Left lung (tissue), 10 donors: ENCODE data around the gene DAB1. TPM values are rescaled to one million over a fixed set of nuclear protein-coding genes. Genes with fewer than 3 reads are reported as not detected.

Experiments used
- ATAC-seq: fragments of 200-7000 bp; cut with Tn5 transposase; one replicate; pipeline ENCODE4 v1.9.1; 2020; ENCODE audit warnings: moderate library complexity
- DNase-seq, 4 donors: peaks; one replicate each; pipeline ENCODE4 v3.0.0-alpha.2; 2013 to 2020
- H3K27ac ChIP-seq, 2 donors: fragments of 200-600 bp; sonication (generic) in 1 of 2; one replicate each; pipeline versions ENCODE4 v1.5.0 to v1.8.0; 2020 to 2021
- H3K27me3 ChIP-seq, 2 donors: fragments of 200-600 bp; sonication (generic) in 1 of 2; one replicate each; pipeline versions ENCODE4 v1.5.0 to v1.8.0; 2020 to 2021
- H3K36me3 ChIP-seq, 2 donors: fragments of 200-600 bp; sonication (generic) in 1 of 2; one replicate each; pipeline versions ENCODE4 v1.5.0 to v1.8.0; 2020 to 2021
- H3K4me1 ChIP-seq, 2 donors: fragments of 200-600 bp; one replicate each; pipeline ENCODE4 v1.8.0; 2021
- H3K4me3 ChIP-seq, 2 donors: fragments of 200-600 bp; sonication (generic) in 1 of 2; one replicate each; pipeline versions ENCODE4 v1.5.0 to v1.8.0; 2020 to 2021; ENCODE audit warnings: mild to moderate bottlenecking in 1 of 2
- H3K9me3 ChIP-seq, 2 donors: fragments of 200-600 bp; sonication (generic) in 1 of 2; one replicate each; pipeline versions ENCODE4 v1.5.0 to v1.8.0; 2020 to 2021
- intact Hi-C, 2 donors: fragments of 100-400 bp; cut with DNase I; formaldehyde crosslinking; loops; one replicate each; pipeline versions ENCODE4 v1.11.2 to v1.14.2; 2022
- polyA plus RNA-seq, 6 donors: library from polyadenylated mRNA; unstranded; fragments of 120-200 nt; gene quantifications; one replicate each; pipeline ENCODE4 v1.2.1, GENCODE V29; 2013; ENCODE audit not compliant: insufficient read length in 6 of 6
- total RNA-seq, 2 donors: library from RNA; stranded (reverse); fragmentation: NEBNext Ultra II Directional; extraction: Animal tissue kit (Norgen Biotek cat#: 25700); gene quantifications; one replicate each; pipeline ENCODE4 v1.2.1, GENCODE V29; 2021
- TF ChIP-seq, protein P1 (sequence below), 2 donors: fragments of 200-600 bp; sonication (generic) in 1 of 2; IDR thresholded peaks; one replicate each; pipeline versions ENCODE4 v1.5.0 to v1.8.0; 2021; ENCODE audit warnings: antibody characterized with exemption in 2 of 2
- donor health status: DM: no; HTN: yes; CAD: no.
- donor health status: DM: no; HTN: no; CAD: no.

DAB1 gene
- total and polyA plus RNA-seq, 8 donors, result 0.17 to 1.7 (median 1.1) TPM

DNA sequence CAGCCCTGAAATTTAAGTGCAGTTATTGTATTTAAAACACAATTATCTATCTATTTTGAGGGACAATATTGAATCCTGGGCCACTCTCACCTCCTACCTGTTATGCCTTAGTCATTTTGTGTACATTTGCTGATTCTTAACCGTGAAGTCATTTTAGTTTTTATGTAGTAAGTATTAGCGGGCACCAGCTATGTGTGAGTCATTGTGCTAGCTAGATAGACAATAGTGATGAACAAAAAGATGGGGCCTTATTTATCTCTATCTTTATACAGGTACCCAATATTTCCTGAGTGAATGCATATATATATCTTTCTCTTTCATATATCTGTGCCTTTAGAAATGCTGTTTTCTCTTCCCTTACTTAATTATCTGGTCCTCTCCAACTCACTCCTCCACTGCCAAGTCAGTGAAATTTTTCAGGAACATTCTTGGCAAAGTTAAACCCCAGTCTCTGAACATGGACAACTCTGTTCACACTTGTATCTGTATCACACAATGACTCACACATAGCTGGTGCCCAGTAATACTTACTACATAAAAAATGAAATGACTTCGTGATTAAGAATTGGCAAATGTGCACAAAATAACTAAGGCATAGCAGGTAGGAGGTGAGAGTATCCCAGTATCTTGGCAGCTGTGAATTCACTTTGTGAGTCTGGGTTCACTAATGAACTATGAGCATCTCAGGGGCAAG, 292.0 kb downstream of the DAB1 start:
- Histone ChIP-seq H3K27ac (no peak overlapping the region), H3K4me1 (no peaks in the 10 kb centered on the region), H3K9me3 (no peaks in the 10 kb centered on the region), H3K4me3 (no peak overlapping the region), H3K27me3 (no peaks in the 10 kb centered on the region), H3K36me3 (no peaks in the 10 kb centered on the region)
- TF ChIP-seq, protein P1, sequence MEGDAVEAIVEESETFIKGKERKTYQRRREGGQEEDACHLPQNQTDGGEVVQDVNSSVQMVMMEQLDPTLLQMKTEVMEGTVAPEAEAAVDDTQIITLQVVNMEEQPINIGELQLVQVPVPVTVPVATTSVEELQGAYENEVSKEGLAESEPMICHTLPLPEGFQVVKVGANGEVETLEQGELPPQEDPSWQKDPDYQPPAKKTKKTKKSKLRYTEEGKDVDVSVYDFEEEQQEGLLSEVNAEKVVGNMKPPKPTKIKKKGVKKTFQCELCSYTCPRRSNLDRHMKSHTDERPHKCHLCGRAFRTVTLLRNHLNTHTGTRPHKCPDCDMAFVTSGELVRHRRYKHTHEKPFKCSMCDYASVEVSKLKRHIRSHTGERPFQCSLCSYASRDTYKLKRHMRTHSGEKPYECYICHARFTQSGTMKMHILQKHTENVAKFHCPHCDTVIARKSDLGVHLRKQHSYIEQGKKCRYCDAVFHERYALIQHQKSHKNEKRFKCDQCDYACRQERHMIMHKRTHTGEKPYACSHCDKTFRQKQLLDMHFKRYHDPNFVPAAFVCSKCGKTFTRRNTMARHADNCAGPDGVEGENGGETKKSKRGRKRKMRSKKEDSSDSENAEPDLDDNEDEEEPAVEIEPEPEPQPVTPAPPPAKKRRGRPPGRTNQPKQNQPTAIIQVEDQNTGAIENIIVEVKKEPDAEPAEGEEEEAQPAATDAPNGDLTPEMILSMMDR (IDR thresholded peaks at IDR 0.05), result no peak
- no peak for ATAC-seq
- no peak for DNase-seq
- intact Hi-C loops, result no loop called here

DNA sequence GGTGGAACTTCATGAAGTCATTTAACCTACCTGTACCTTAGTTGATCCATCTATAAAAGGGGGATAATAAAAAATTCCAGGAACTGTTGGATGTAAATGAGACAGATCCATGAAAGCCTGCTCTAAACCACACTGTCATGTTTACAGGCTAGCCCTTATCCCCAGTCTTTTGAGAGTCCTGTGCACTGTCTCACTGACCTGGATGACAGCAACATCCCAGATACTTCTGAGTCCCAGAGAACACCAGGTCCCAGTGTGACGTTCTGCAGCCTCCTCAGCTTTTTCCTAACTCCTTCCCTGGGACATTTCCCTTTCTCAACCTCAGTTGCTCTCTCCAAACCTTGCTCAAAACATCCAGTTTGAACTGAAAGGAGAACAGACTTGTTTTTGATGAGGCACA, 292.6 kb downstream of the DAB1 start:
- DNase-seq (no peak), ATAC-seq (no peak)
- Histone ChIP-seq H3K27ac (no peak overlapping the region), H3K4me1 (no peaks in the 10 kb centered on the region), H3K4me3 (no peak overlapping the region), H3K9me3 (no peaks in the 10 kb centered on the region), H3K36me3 (no peaks in the 10 kb centered on the region), H3K27me3 (no peaks in the 10 kb centered on the region)
- TF ChIP-seq, protein P1 (IDR thresholded peaks at IDR 0.05), result no peak
- intact Hi-C loops, result no loop called here

DNA sequence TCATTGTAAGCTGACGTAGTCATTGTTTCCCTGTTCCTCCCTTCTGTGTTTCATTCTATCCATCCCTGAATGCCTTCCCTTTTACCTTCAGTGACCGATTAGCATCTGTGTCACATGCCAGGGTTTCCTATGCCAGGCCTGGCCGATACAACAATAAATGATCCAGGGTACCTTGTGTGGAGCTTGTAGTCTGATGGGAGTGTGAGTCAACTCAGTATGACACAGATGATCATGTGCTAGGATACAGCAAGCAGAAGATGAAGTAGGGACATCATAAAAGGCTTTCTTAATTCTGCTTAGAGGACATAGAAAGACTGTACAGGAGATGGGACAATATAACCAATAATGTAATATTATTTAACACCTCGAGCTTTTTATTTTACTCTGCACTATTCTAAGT, 294.0 kb downstream of the DAB1 start:
- Histone ChIP-seq H3K4me3 (no peak overlapping the region), H3K4me1 (no peaks in the 10 kb centered on the region), H3K36me3 (no peaks in the 10 kb centered on the region), H3K27me3 (no peaks in the 10 kb centered on the region), H3K27ac (no peak overlapping the region), H3K9me3 (no peaks in the 10 kb centered on the region)
- ATAC-seq (no peak), DNase-seq (no peak)
- TF ChIP-seq, protein P1 (IDR thresholded peaks at IDR 0.05), result no peak
- intact Hi-C loops, result no loop called here

DNA sequence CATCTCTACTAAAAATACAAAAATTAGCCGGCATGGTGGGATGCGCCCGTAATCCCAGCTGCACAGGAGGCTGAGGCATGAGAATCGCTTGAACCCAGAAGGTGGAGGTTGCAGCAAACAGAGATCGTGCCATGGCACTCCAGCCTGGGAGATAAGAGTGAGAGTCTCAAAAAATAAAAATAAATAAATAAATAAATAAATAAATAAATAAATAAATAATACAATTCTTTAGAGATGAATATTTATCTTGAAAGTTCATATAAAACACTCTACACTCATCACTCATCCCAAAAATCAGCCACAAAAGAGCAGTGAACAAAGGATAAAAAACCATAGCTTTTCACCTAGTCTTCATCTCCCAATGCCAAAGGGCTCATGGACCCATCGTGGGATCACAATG, 295.9 kb downstream of the DAB1 start:
- ATAC-seq, result no peak
- Histone ChIP-seq H3K27me3 (no peaks in the 10 kb centered on the region), H3K27ac (no peak overlapping the region), H3K4me3 (no peak overlapping the region), H3K4me1 (no peaks in the 10 kb centered on the region), H3K36me3 (no peaks in the 10 kb centered on the region), H3K9me3 (no peaks in the 10 kb centered on the region)
- TF ChIP-seq, protein P1 (IDR thresholded peaks at IDR 0.05), result no peak
- no peak for DNase-seq
- intact Hi-C loops, result no loop called here

DNA sequence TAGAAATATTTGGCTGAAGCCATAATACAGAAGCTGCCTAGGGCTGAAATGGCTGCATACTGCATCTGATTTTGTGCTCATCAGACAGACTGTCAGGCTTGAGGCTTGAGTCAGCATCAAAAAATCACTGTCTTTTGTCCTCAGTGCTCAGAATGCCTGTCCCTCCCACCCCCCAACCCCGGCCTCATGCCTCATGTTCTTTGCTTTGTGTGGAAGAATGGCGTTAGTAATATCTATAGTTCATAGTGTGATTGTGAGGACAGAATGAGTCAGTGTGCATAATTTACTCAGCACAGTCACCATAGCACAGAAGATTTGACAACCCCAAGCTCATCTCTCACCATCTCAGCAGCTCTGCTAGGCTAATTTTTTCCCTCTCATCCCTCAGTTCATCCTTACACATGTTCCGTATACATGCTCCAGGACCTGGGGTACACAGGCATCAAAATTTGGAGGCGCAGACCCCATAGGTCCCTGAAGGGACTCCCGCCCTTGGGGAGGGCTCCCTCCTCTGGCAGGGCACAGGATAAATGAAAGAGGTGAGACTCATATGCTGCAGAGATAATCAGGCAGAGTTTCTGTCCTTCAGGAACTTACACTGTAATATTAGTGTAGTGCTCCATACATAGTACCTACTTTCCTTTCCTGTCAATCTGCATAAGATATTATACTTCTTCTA, 299.0 kb downstream of the DAB1 start:
- DNase-seq (no peak), ATAC-seq (no peak)
- no peaks in the 10 kb centered on the region for H3K27me3 ChIP-seq
- H3K4me1 ChIP-seq, result no peaks in the 10 kb centered on the region
- H3K9me3 ChIP-seq, result no peaks in the 10 kb centered on the region
- no peak overlapping the region for H3K4me3 ChIP-seq
- no peaks in the 10 kb centered on the region for H3K36me3 ChIP-seq
- TF ChIP-seq, protein P1 (IDR thresholded peaks at IDR 0.05), result no peak
- intact Hi-C loops, result no loop called here
- no peak overlapping the region for H3K27ac ChIP-seq
